Peyer's patch (tissue), 4 donors: Measurements from ENCODE around the gene ZC3H4. TPM values are rescaled to one million over a fixed set of nuclear protein-coding genes. Genes with fewer than 3 reads are reported as not detected.
A peak's percentile ranks its signal among the peaks of the same experiment; 100 is the strongest.

Experiments
- DNase-seq, 3 donors: peaks; one replicate each; pipeline ENCODE4 v3.0.0-alpha.2; 2017 to 2019
- H3K27ac ChIP-seq, 4 donors: fragments of 200-600 bp; sonication (generic); one replicate each; pipeline ENCODE4 v1.5.1; 2016 to 2019
- H3K27me3 ChIP-seq, 2 donors: fragments of 200-600 bp; sonication (generic); one replicate each; pipeline ENCODE4 v1.5.1; 2019
- H3K36me3 ChIP-seq, 3 donors: fragments of 200-600 bp; sonication (generic); one replicate each; pipeline ENCODE4 v1.5.1; 2016 to 2019
- H3K4me1 ChIP-seq, 4 donors: fragments of 200-600 bp; sonication (generic); one replicate each; pipeline ENCODE4 v1.5.1; 2016 to 2019
- H3K4me3 ChIP-seq, 4 donors: fragments of 200-600 bp; sonication (generic); 1 replicate in 3 of 4; 2 replicates in 1 of 4; pipeline ENCODE4 v1.5.1; 2016 to 2019; ENCODE audit warnings: mild to moderate bottlenecking in 1 of 4
- H3K9me3 ChIP-seq, 4 donors: fragments of 200-600 bp; sonication (generic); one replicate each; pipeline ENCODE4 v1.5.1; 2016 to 2019; ENCODE audit warnings: mild to moderate bottlenecking in 1 of 4
- CTCF ChIP-seq, 6 experiments: fragments of 450-650 bp in 4 of 6; fragments of 200-600 bp in 2 of 6; sonication (generic) in 1 of 6; IDR thresholded peaks; one replicate each; pipeline ENCODE4 v1.5.1; 2017 to 2019; ENCODE audit warnings: antibody characterized with exemption in 6 of 6, mild to moderate bottlenecking in 3 of 6, moderate library complexity in 1 of 6
- POLR2A ChIP-seq, 2 donors: fragments of 450-650 bp; IDR thresholded peaks; one replicate each; pipeline ENCODE4 v1.5.1; 2017; ENCODE audit warnings: antibody characterized with exemption in 2 of 2, mild to moderate bottlenecking in 2 of 2, moderate library complexity in 2 of 2
- total RNA-seq, 4 donors: library from RNA; depleted of rRNA; stranded (reverse); fragments of >200 nt; gene quantifications; one replicate each; pipeline ENCODE4 v1.1.0, GENCODE V29; 2016

Gene ZC3H4
- total RNA-seq, 4 donors from 2014 or later = 24.7 to 61.9 (median 42.4) TPM

- no peaks in the 10 kb centered on the region for H3K9me3 ChIP-seq
- no peaks in the 10 kb centered on the region for H3K27me3 ChIP-seq
- peak overlapping the region; percentile 29 to 59 (median 46) for H3K4me3 ChIP-seq
- DNase-seq = peak in 2 of 3 donors; percentile 58 to 70
- H3K4me1 ChIP-seq = peaks cover 0 to 17% (median 0%) of the 10 kb centered on the region in 4 donors
- no peaks in the 10 kb centered on the region for H3K36me3 ChIP-seq
- peak overlapping the region; percentile 41 to 57 (median 43) for H3K27ac ChIP-seq
- TF ChIP-seq CTCF (IDR thresholded peaks at IDR 0.05) (no peak), POLR2A (IDR thresholded peaks at IDR 0.05) (no peak)
Observed at GRCh38 chr19:47036097-47036651, 77.4 kb downstream of the ZC3H4 start.

- Histone ChIP-seq H3K4me3 (peak overlapping the region; percentile 29 to 59 (median 46)), H3K4me1 (peaks cover 0 to 17% (median 0%) of the 10 kb centered on the region in 4 donors), H3K27ac (peak overlapping the region; percentile 41 to 57 (median 43)), H3K27me3 (no peaks in the 10 kb centered on the region), H3K9me3 (no peaks in the 10 kb centered on the region), H3K36me3 (no peaks in the 10 kb centered on the region)
- TF ChIP-seq POLR2A (IDR thresholded peaks at IDR 0.05) (peak in 1 of 2 donors; percentile 19), CTCF (IDR thresholded peaks at IDR 0.05) (peak; percentile 94 to 97 (median 97))
- DNase-seq = peak; percentile 90 to 96 (median 95)
Observed at GRCh38 chr19:47035127-47036096, 78.2 kb downstream of the ZC3H4 start.

GRCh38 chr19:47032171-47032811 is 81.3 kb downstream of the ZC3H4 start:
- Histone ChIP-seq H3K4me3 (no peak overlapping the region), H3K27me3 (peaks cover 0 to 11% of the 10 kb centered on the region in 2 donors), H3K27ac (no peak overlapping the region), H3K9me3 (no peaks in the 10 kb centered on the region), H3K4me1 (peaks cover 0 to 17% (median 0%) of the 10 kb centered on the region in 4 donors), H3K36me3 (no peaks in the 10 kb centered on the region)
- peak; percentile 55 to 84 (median 77) for DNase-seq
- TF ChIP-seq POLR2A (IDR thresholded peaks at IDR 0.05) (no peak), CTCF (IDR thresholded peaks at IDR 0.05) (peak; percentile 45 to 82 (median 68))

- Histone ChIP-seq H3K27ac (no peak overlapping the region), H3K27me3 (peaks cover 0 to 32% of the 10 kb centered on the region in 2 donors), H3K36me3 (no peaks in the 10 kb centered on the region), H3K9me3 (no peaks in the 10 kb centered on the region), H3K4me3 (no peak overlapping the region), H3K4me1 (no peaks in the 10 kb centered on the region)
- no peak for DNase-seq
- no peak for TF ChIP-seq CTCF (IDR thresholded peaks at IDR 0.05)
Observed at GRCh38 chr19:47028195-47028601, 85.4 kb downstream of the ZC3H4 start.

GRCh38 chr19:47027586-47028088 is 85.9 kb downstream of the ZC3H4 start:
- Histone ChIP-seq H3K36me3 (no peaks in the 10 kb centered on the region), H3K4me1 (no peaks in the 10 kb centered on the region), H3K9me3 (no peaks in the 10 kb centered on the region), H3K4me3 (no peak overlapping the region), H3K27ac (no peak overlapping the region), H3K27me3 (peaks cover 0 to 37% of the 10 kb centered on the region in 2 donors)
- TF ChIP-seq POLR2A (IDR thresholded peaks at IDR 0.05) (no peak), CTCF (IDR thresholded peaks at IDR 0.05) (no peak)
- no peak for DNase-seq
